H1 (cell line): ENCODE results near the gene CUL2.

Experiments used
- CBX5 ChIP-seq: fragments of 300-800, 300-1000 bp; sonication (generic); IDR thresholded peaks from 2 replicates; pipeline ENCODE4 v1.7.1; 2016; ENCODE audit warnings: antibody characterized with exemption, low read length, low read depth
- CBX8 ChIP-seq: fragments of 300-800, 300-1000 bp; sonication (generic); IDR thresholded peaks from 2 replicates; pipeline ENCODE4 v1.7.1; 2016; ENCODE audit warnings: low read depth, low read length, borderline replicate concordance
- EP300 ChIP-seq, 2 experiments: IDR thresholded peaks; 1 replicate in 1 of 2; 2 replicates in 1 of 2; pipeline ENCODE4 v1.6.1; 2011 to 2012; ENCODE audit warnings: low read depth in 2 of 2, low read length in 2 of 2, mild to moderate bottlenecking in 2 of 2, borderline replicate concordance in 1 of 2, inconsistent platforms in 1 of 2, moderate library complexity in 1 of 2
- EZH2 ChIP-seq: fragments of 200-600 bp; sonication (generic); IDR thresholded peaks from 2 replicates; pipeline ENCODE4 v1.7.1; 2012; ENCODE audit warnings: low read depth, mild to moderate bottlenecking, moderate library complexity, low read length, inconsistent platforms; ENCODE audit not compliant: severe bottlenecking
- JUND ChIP-seq: IDR thresholded peaks from 2 replicates; pipeline ENCODE4 v1.6.1; 2011; ENCODE audit warnings: mild to moderate bottlenecking, improper control_type of control experiment, low read length
- KDM5A ChIP-seq: fragments of 200-600 bp; IDR thresholded peaks from 2 replicates; pipeline ENCODE4 v1.7.1; 2012; ENCODE audit warnings: mild to moderate bottlenecking, low read length, inconsistent platforms, mixed read lengths
- POLR2A ChIP-seq, 2 experiments: IDR thresholded peaks; 1 replicate in 1 of 2; 2 replicates in 1 of 2; pipeline ENCODE4 v1.6.1; 2011; ENCODE audit warnings: low read depth in 2 of 2, low read length in 2 of 2, mild to moderate bottlenecking in 2 of 2; ENCODE audit errors: control extremely low read depth in 1 of 2
- SRF ChIP-seq: IDR thresholded peaks from 2 replicates; pipeline ENCODE4 v1.6.1; 2011; ENCODE audit warnings: mild to moderate bottlenecking, low read depth, low read length, moderate library complexity
- SUZ12 ChIP-seq: fragments of 200-600 bp; sonication (generic); IDR thresholded peaks from 2 replicates; pipeline ENCODE4 v1.6.1; 2012; ENCODE audit warnings: mild to moderate bottlenecking, inconsistent platforms, low read length, moderate library complexity, mixed read lengths
- TF ChIP-seq, protein P1 (sequence below), 3 experiments: IDR thresholded peaks; 1 replicate in 2 of 3; 2 replicates in 1 of 3; pipeline versions ENCODE4 v1.5.1 to v1.6.1; 2011; ENCODE audit warnings: low read length in 3 of 3, mild to moderate bottlenecking in 3 of 3, inconsistent platforms in 2 of 3, low read depth in 1 of 3, moderate library complexity in 1 of 3; ENCODE audit not compliant: insufficient read depth in 1 of 3; ENCODE audit errors: control extremely low read depth in 1 of 3
- TF ChIP-seq, protein P2 (sequence below): IDR thresholded peaks from 2 replicates; pipeline ENCODE4 v1.6.1; 2011; ENCODE audit warnings: low read length, improper control_type of control experiment

DNA sequence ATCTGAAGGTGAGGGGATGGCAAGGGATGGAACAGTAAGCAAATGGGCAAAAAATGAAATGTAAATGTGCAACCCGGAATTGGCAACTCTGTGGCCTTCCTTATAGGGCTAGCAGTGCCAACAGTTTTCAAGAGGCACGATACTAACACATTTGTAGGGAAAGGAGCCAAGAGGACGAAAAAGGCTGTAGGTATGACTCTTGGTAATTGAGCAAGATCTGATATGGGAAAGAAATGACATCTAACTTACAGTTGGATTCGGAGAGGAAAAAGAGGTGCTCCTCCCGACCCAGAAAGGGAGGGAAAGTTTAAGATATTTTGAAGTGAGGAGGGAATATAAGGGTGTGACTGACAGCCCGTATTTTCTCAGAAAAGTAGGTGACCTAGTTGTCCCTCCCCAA is 34.4 kb upstream of the CUL2 start:
- no peak for TF ChIP-seq CBX8
- TF ChIP-seq, protein P1, sequence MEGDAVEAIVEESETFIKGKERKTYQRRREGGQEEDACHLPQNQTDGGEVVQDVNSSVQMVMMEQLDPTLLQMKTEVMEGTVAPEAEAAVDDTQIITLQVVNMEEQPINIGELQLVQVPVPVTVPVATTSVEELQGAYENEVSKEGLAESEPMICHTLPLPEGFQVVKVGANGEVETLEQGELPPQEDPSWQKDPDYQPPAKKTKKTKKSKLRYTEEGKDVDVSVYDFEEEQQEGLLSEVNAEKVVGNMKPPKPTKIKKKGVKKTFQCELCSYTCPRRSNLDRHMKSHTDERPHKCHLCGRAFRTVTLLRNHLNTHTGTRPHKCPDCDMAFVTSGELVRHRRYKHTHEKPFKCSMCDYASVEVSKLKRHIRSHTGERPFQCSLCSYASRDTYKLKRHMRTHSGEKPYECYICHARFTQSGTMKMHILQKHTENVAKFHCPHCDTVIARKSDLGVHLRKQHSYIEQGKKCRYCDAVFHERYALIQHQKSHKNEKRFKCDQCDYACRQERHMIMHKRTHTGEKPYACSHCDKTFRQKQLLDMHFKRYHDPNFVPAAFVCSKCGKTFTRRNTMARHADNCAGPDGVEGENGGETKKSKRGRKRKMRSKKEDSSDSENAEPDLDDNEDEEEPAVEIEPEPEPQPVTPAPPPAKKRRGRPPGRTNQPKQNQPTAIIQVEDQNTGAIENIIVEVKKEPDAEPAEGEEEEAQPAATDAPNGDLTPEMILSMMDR (IDR thresholded peaks at IDR 0.05; ENCODE audit: control extremely low read depth in 1 of 3, insufficient read depth in 1 of 3, low read depth in 1 of 3, low read length in 3 of 3): no peak
- no peak for TF ChIP-seq KDM5A
- TF ChIP-seq EZH2: no peak
- no peak for TF ChIP-seq SUZ12
- TF ChIP-seq CBX5: no peak
- TF ChIP-seq, protein P2, sequence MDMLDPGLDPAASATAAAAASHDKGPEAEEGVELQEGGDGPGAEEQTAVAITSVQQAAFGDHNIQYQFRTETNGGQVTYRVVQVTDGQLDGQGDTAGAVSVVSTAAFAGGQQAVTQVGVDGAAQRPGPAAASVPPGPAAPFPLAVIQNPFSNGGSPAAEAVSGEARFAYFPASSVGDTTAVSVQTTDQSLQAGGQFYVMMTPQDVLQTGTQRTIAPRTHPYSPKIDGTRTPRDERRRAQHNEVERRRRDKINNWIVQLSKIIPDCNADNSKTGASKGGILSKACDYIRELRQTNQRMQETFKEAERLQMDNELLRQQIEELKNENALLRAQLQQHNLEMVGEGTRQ: no peak
- no peak for TF ChIP-seq JUND
- TF ChIP-seq SRF: no peak
- TF ChIP-seq POLR2A (IDR thresholded peaks at IDR 0.05; ENCODE audit: control extremely low read depth in 1 of 2, low read depth in 2 of 2, low read length in 2 of 2): no peak
- TF ChIP-seq EP300 (IDR thresholded peaks at IDR 0.05; ENCODE audit: borderline replicate concordance in 1 of 2, low read depth in 2 of 2, low read length in 2 of 2): no peak
